OCI-LY3 (cell line): Measurements from ENCODE around the gene FAM83G.

Source experiments
- H2AFZ ChIP-seq: fragments of 200-600, 300-600 bp; shearing (Covaris generic); 2 replicates; pipeline ENCODE4 v1.6.0; 2014; ENCODE audit warnings: antibody characterized with exemption, low read depth, low read length
- H3K27ac ChIP-seq: fragments of 200-600, 300-600 bp; sonication (generic); 2 replicates; pipeline ENCODE4 v1.5.1; 2014; ENCODE audit warnings: mild to moderate bottlenecking, low read length, moderate library complexity, mixed read lengths
- H3K27me3 ChIP-seq: fragments of 200-600, 300-600 bp; sonication (generic); 2 replicates; pipeline ENCODE4 v1.6.1; 2014; ENCODE audit warnings: low read depth, low read length, mixed read lengths
- H3K36me3 ChIP-seq: fragments of 200-600, 300-600 bp; sonication (generic); replicated peaks from 2 replicates; pipeline ENCODE3; 2014; ENCODE audit warnings: low read depth, low read length, mixed read lengths
- H3K4me1 ChIP-seq: fragments of 300-600, 200-600 bp; sonication (generic); 2 replicates; pipeline ENCODE4 v1.6.1; 2014; ENCODE audit warnings: low read length, mixed read lengths
- H3K4me2 ChIP-seq: fragments of 200-600, 300-600 bp; sonication (generic); 2 replicates; pipeline ENCODE4 v1.6.1; 2014; ENCODE audit warnings: low read length, mixed read lengths
- H3K4me3 ChIP-seq: fragments of 300-600, 200-600 bp; sonication (generic); 2 replicates; pipeline ENCODE4 v1.5.1; 2014; ENCODE audit warnings: antibody characterized with exemption, mild to moderate bottlenecking, low read length, moderate library complexity
- H3K79me2 ChIP-seq: fragments of 300-600, 200-600 bp; shearing (Covaris generic); 2 replicates; pipeline ENCODE4 v1.6.1; 2014; ENCODE audit warnings: mild to moderate bottlenecking, low read length, mixed read lengths
- H3K9ac ChIP-seq: fragments of 300-600, 200-600 bp; shearing (Covaris generic); 2 replicates; pipeline ENCODE4 v1.6.0; 2014; ENCODE audit warnings: mild to moderate bottlenecking, low read length, moderate library complexity
- H3K9me3 ChIP-seq: fragments of 200-600, 300-600 bp; shearing (Covaris generic); 2 replicates; pipeline ENCODE4 v1.6.1; 2014; ENCODE audit warnings: low read length, mixed read lengths; ENCODE audit not compliant: insufficient read depth
- H4K20me1 ChIP-seq: fragments of 200-600, 300-600 bp; sonication (generic); 2 replicates; pipeline ENCODE4 v1.6.1; 2016; ENCODE audit warnings: low read length, mixed read lengths; ENCODE audit not compliant: insufficient read depth
- CTCF ChIP-seq: fragments of 200-600, 300-600 bp; sonication (generic); IDR thresholded peaks from 2 replicates; pipeline ENCODE4 v1.5.1; 2014; ENCODE audit warnings: antibody characterized with exemption, low read length, low read depth
- EZH2phosphoT487 ChIP-seq: fragments of 200-600 bp; shearing (Covaris generic); IDR thresholded peaks from 2 replicates; pipeline ENCODE4 v1.6.1; 2018; ENCODE audit warnings: antibody characterized with exemption, mixed run types, low read depth

Gene FAM83G

GRCh38 chr17:18993905-18994526, 10.5 kb downstream of the FAM83G start:
- no peaks in the 10 kb centered on the region for H3K36me3 ChIP-seq

GRCh38 chr17:18992454-18993130, 12.0 kb downstream of the FAM83G start:
- no peak overlapping the region for H3K4me2 ChIP-seq
- no peaks in the 10 kb centered on the region for H4K20me1 ChIP-seq
- H3K4me3 ChIP-seq = no peak overlapping the region
- no peak for TF ChIP-seq EZH2phosphoT487
- no peak for TF ChIP-seq CTCF
- H3K79me2 ChIP-seq = 0 out of 2 replicates have a peak, but pooled peaks cover 4% of the 10 kb centered on the region
- no peak overlapping the region for H3K27ac ChIP-seq
- no peaks in the 10 kb centered on the region for H3K9me3 ChIP-seq
- H3K36me3 ChIP-seq = no peaks in the 10 kb centered on the region
- H3K9ac ChIP-seq = no peak overlapping the region
- H3K4me1 ChIP-seq = no peaks in the 10 kb centered on the region
- H2AFZ ChIP-seq = no peak overlapping the region
- no peaks in the 10 kb centered on the region for H3K27me3 ChIP-seq

More at GRCh38 chr17:18993905-18994526, 10.5 kb downstream of the FAM83G start:
- Histone ChIP-seq H3K27ac (no peak overlapping the region), H3K4me1 (no peaks in the 10 kb centered on the region), H3K27me3 (no peaks in the 10 kb centered on the region), H3K4me2 (no peak overlapping the region), H3K9ac (no peak overlapping the region), H3K4me3 (no peak overlapping the region), H4K20me1 (no peaks in the 10 kb centered on the region), H3K9me3 (no peaks in the 10 kb centered on the region), H3K79me2 (0 out of 2 replicates have a peak, but pooled peaks cover 4% of the 10 kb centered on the region), H2AFZ (no peak overlapping the region)
- TF ChIP-seq EZH2phosphoT487 (no peak), CTCF (no peak)

- Histone ChIP-seq H3K79me2 (0 out of 2 replicates have a peak, but pooled peaks cover 4% of the 10 kb centered on the region), H3K4me3 (no peak overlapping the region), H4K20me1 (no peaks in the 10 kb centered on the region), H3K27me3 (no peaks in the 10 kb centered on the region), H2AFZ (no peak overlapping the region), H3K4me2 (no peak overlapping the region), H3K27ac (no peak overlapping the region), H3K9ac (no peak overlapping the region), H3K4me1 (no peaks in the 10 kb centered on the region), H3K9me3 (no peaks in the 10 kb centered on the region), H3K36me3 (no peaks in the 10 kb centered on the region)
- TF ChIP-seq CTCF = no peak
Measured at GRCh38 chr17:18991531-18992315, 12.8 kb downstream of the FAM83G start.

GRCh38 chr17:18990331-18990730, 14.2 kb downstream of the FAM83G start:
- Histone ChIP-seq H3K27me3 (no peaks in the 10 kb centered on the region), H3K27ac (no peak overlapping the region), H4K20me1 (no peaks in the 10 kb centered on the region), H3K4me1 (no peaks in the 10 kb centered on the region), H3K9me3 (no peaks in the 10 kb centered on the region), H3K4me2 (no peak overlapping the region), H3K79me2 (0 out of 2 replicates have a peak, but pooled peaks cover 4% of the 10 kb centered on the region), H3K36me3 (no peaks in the 10 kb centered on the region), H3K4me3 (no peak overlapping the region), H2AFZ (no peak overlapping the region), H3K9ac (no peak overlapping the region)
- TF ChIP-seq EZH2phosphoT487 = no peak
- TF ChIP-seq CTCF = no peak
